Activated CD8-positive, alpha-beta memory T cell treated with anti-CD3 and anti-CD28 coated beads for 48 hours (primary cell): Measurements from ENCODE around the gene UHRF2.
"Not testable (repeated sequence)": the region's sequence is repeated elsewhere in the genome, so short reads cannot be mapped to it uniquely, and the experiment has no call there.

Experiments
- DNase-seq, 3 experiments: peaks; one replicate each; pipeline ENCODE4 v3.0.0-alpha.2; 2020; ENCODE audit warnings: low read depth in 2 of 3, low spot score in 2 of 3

UHRF2 gene

DNA sequence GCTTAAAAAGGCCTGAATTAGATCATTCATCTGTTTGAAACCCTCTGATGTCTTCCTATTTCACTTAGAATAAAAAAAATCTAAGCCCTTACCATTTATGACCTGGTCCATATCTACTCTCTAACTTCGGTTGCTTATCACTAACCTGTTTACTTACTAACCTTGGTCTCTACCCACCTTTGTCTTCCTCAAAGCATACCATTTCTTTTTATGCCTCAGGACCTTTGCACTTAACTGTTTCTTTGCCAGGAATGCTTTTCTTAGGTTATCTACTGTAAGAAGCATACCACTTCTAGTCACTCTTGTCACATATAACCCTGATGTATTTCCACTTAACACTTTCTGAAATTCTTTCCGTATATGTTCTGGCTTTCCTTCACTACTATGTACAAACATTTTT lies 67.0 kb downstream of the UHRF2 start:
- DNase-seq = no peak

DNA sequence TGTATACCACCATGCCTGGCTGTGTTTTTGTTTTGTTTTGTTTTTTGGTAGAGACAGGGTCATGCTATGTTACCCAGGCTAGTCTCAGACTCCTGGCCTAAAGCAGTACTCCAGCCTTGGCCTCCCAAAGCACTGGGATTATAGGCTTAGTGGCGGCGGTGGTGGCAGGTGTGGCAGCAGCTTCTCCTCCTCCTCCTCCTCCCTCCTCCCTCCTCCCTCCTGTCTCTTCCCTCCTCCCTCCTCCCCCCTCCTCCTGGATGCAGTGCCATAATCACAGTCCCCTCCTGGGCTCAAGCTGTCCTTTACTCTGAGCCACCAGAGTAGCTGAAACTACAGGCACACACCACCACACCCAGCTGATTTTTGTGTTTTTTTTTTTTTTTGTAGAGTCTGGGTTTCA lies 71.2 kb downstream of the UHRF2 start:
- no peak for DNase-seq

DNA sequence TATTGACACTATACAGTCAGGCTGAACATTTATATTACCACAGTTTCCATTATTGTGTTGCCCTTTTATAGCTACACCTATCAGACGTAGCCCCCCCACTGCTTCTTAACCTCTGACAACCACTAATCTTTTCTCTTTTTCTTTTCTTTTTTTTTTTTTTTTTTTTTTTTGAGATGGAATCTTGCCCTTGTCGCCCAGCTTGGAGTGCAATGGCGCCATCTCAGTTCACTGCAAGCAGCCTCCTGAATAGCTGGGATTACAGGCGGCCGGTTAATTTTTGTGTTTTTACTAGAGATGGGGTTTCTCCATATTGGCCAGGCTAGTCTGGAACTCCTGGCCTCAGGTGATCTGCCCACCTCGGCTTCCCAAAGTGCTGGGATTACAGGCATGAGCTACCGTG lies 75.4 kb downstream of the UHRF2 start:
- DNase-seq = no peak

DNA sequence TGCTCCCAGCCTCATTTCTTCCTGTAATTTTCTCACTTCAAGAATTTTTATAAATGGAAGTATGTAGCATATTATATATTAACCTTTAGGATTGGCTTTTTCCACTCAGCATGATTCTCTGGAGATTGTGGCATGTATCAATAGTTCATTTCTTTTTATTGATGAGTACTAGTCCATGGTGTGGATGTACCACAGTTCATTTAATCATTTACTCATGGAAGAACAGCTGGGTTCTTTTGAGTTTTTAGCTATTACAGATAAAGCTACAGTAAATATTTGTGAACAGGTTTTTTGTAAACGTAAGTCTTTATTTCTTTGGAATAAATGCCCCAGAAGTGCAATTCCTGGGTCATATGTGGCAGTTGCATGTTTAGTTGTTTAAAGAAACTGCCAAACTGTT lies 76.1 kb downstream of the UHRF2 start:
- no peak for DNase-seq

DNA sequence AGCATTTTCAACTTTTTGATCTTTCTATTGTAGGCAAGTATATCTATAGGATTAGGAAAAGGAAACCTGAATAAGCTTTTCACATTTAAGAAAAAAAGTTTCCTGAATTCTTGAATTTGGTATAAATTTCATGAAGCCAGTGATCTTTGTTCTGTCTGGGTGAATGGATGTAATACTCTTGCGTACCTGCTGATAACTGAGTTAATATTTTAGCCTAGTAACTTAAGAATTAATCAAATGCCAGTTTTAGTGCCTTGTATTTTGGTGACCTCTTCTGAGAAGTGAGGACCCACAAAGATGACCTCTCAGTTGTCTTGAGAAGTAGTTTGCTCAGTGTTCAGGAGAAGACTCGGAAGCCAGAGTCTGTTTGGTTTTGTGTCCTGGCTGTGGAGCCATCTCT lies 77.9 kb downstream of the UHRF2 start:
- DNase-seq = no peak

DNA sequence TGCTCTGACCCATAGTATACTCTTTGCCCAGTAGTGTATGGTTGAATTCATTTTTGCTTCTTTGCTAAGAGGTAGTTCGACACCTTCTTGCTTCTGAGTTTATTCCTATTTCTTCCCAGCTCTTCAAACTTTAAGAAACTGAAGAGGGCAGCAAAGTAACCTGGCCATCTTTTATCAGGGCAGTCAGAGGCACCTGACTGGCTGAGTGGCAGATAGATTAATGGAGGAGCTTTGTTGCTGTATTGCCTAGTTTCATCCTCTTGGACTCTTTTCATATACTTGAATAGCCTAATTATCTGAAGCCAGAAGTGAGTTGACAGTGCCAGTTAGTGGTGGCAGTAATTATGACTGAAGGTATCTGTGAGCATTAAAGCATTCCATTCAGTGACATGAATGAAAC lies 82.5 kb downstream of the UHRF2 start:
- no peak for DNase-seq

DNA sequence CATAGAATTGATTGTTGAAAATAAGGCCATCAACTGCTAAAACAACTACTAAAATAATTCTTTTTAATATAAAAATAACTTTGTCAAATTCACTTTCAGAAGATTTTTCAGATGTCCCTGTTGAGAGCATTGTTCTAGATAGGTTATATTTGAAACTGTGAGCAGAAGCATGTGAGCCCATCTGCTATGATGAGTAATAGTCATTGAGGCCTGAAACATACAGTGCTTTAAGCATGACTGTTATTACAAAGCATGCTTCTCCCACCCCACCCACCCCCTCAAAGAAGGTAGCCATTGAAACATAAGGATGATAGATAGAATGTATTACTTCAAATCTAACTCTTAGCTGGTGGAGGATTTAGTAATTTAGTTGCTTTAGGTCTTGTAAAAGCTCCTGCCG lies 86.0 kb downstream of the UHRF2 start:
- no peak for DNase-seq

DNA sequence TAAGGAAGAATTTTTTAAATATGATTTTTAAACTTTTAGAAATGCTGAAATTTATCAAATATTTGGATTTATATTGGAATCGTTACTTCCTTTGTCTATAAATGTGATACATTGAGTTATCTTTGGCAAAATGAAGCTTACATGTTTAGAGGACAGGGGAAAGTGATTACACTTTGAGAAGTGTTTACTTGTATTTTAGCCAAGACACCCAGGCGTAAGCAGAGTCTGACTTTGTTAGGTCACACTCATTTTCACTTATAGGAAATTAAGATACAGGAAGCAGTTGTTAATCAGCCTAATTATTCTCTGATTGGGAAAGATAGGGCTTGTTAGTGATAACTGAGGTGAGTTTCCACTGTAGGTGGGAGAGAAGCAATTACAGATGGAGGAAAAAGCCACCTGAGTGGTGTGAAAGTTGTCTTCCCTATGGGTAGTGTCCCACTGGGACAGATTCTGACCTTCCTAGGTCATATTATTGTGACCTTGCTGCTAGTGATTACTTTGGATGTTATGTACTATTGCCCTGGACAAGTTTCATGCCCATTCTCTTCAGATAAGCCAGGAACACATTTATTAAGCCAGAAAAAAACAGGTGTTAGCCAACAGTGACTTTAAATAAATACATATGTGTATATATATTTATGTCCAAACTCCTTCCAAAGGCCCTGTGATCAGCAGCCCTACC lies 88.7 kb downstream of the UHRF2 start:
- DNase-seq = no peak

DNA sequence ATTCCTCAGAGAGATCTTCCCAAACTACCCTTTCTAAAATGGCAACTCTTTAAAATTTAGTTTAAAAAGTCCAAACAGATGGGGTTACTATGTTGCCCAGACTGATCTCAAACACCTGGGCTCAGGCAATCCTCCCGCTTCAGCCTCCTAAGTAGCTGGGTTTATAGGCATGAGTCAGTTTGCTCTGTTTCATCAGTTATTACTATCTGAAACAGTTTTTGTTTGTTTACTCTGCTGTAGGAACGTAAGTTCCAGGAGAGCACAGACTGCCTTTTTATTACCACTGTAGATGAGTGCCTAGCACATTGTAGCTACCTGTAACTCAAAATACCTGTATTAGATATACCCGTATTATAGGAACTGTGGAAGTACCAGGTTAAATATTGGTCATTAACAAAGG lies 89.4 kb downstream of the UHRF2 start:
- no peak for DNase-seq

DNA sequence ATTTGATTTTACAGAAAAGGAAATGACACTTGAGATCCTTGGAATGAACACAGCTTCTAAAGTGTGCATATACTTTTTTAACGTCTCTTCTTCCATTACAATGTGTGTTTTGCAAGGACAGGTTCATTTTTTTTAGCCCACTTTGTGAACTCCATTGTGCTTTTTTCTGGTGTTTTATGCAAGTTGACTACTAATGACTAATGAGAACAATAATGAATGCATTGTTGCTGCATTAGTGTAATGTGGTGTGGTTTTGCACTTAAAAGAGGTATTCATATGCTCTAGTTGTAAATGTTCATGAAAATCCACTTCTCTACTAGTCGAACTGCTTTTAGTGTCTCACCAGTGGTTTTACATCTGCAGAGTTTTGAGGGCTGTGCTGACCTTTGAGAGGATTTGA lies 93.6 kb downstream of the UHRF2 start:
- no peak for DNase-seq

DNA sequence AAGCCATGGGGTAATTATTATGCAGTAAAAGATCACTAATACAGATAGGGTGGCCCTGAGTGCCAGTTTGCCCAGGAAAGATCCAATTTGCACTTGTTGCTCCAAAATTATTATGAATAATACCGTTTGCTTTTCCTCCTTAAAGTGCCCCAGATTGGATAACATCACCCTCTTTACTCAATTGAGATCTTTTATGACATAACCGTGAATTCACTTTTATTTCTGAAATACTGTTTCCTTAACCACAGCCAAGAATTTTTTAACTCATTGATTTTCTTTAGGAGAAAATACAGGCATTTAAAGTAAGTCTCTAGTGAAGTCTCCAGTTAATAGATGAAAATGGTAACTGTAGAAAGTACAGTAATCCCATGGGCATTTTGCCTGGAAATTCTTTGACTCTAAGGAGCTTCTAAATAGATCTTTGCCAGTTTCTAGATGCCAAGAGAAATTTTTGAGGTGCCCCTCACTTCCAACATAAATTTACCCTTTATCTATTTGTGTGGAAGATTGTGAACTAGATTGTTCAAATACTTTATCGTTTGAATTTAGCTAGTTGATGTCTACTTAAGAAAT lies 99.2 kb downstream of the UHRF2 start:
- DNase-seq = no peak

DNA sequence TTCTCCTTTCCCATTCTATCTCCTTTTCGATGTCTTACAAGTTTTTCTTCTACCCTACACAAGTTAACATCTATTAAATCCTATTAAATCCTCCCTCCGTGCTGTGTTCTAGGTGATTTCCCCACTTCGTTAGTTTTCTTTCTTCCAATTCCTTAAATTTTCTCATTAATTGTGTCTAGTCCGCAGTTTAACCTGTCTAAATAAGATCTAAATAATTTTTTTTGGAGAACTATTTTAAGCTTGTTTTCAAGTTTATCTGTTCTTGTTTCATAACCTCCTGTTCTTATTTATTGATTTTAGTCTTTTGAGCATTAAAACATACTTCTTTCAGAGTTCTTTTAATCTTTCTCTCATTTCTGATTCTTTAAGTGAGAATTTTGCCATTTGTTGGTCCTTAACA lies 109.3 kb downstream of the UHRF2 start:
- DNase-seq = no peak

DNA sequence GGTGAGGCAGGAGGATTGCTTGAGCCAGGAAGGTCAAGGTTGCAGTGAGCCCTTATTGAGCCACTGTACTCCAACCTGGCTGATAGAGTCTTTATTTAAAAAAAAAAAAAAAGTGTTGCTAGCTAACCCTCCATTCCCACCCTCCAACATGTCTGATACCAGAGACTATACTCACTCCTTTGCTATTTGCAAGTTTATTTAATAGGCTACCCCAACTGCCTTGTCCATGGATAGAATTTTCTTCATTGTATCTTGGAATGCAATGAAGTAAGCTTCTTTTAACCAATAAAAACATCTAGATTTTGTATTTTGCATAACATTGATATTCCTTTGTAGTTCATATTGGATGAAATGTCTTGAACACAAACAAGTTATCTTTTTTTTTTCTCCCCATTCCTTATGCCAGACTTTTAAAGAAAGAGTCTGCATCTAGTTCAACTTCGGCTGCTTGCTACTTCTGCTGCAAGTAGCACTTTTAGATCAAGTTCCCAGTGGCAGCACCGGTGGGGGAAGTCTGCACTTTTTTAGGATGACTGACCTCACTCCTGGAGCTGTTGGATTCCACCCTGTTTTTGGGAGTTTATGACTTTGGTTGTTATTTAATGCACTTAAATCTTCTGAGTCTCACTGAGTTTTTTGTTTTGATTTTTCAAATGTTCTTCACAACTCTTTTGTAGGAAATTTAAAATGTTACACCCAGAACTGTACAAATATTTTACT lies 112.5 kb downstream of the UHRF2 start:
- DNase-seq = no peak

DNA sequence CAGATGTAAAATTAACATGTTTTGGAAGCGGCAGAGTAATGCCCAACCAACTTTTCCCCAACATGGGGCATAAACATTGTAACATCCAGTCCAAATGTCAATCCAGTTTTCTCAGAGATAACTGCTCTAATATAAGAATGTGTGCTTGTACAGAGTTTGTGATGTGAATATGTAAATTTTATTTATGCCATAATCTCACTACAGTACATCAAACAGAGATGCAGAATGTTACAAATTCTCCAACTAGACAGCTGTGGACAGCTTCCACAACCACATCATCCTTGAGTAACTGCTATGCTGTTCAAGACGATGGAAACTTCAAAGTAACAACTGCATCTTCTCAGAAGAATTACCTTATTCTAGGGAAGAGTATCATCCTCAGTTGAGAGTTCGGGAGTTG lies 122.6 kb downstream of the UHRF2 start:
- no peak for DNase-seq

DNA sequence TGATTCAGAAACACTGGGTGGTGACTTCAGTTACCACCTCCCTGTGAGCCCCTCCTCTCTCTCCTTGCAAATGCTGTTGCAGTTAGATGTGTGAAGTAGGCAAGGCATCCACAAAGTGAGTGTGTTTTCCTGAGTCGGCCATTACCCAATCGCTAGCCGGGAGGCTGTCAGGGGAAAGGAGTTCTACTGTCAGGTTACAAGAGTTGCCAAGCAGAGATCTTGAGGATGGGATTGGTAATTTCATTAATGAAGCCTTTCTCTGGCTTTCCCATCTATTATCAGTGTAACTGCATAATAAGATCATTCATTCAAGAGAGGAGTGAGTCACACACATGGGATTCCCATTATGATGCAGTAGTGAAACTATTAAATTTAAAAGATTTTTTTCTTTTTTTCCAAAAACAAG lies 125.7 kb downstream of the UHRF2 start:
- DNase-seq = no peak

DNA sequence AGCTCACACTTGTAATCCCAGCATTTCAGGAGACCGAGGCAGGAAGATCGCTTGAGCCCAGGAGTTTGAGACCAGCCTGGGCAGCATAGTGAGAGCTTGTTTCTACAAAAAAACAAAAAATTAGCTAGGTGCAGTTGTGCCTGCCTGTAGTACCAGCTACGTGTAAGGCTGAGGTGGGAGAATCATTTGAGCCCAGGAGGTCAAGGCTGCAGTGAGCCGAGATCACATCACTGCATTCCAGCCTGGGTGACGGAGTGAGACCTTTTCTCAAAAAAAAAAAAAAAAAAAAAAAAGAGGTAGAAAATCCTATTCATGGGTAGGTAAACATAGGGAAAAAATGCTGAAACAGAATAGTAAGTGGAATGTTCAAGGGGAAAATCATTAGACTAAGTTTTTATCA lies 129.6 kb downstream of the UHRF2 start:
- not testable (repeated sequence) for DNase-seq

DNA sequence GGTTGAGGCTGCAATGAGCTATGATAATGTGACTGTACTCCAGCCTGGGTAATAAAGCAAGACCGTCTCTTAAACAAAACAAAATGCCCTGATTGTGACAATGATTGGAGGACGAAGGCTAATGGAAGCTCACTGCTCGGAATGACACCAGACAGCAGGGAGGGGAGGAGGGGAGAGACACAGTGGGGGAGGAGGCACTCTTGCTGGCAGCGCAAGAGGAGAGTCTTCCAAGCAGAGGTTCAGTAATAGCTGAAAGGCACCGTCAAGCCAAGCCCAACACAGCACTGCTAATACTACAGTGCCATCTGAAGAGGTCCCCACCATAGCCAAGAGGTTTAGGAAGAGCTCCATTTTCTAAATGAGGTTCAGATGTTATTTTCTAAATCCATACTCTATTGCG lies 130.2 kb downstream of the UHRF2 start:
- DNase-seq = no peak

DNA sequence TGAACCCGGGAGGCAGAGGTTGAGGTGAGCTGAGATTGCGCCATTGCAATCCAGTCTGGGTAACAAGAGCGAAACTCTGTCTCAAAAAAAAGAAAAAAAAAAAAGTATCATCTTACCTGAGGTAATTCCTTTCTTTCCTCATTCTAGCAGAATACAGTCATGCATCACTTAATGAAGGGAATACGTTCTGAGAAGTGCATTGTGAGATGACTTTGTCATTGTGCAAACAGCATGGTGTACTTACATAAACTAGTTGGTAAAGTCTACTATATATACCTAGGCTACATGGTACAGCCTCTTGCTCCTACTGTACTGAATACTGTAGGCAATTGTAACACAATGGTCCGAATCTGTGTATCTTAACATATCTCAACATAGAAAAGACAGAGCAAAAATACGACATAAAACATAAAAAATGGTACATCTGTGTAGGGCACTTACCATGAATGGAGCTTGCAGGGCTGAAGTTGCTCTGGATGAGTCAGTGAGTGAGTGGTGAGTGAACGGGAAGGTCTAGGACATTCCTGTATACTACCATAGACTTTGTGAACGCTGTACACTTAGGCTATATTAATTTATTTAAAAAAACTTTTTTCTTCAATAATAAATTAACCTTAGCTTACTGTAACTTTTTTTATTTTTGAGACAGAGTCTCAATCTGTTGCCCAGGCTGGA lies 132.2 kb downstream of the UHRF2 start:
- no peak for DNase-seq

DNA sequence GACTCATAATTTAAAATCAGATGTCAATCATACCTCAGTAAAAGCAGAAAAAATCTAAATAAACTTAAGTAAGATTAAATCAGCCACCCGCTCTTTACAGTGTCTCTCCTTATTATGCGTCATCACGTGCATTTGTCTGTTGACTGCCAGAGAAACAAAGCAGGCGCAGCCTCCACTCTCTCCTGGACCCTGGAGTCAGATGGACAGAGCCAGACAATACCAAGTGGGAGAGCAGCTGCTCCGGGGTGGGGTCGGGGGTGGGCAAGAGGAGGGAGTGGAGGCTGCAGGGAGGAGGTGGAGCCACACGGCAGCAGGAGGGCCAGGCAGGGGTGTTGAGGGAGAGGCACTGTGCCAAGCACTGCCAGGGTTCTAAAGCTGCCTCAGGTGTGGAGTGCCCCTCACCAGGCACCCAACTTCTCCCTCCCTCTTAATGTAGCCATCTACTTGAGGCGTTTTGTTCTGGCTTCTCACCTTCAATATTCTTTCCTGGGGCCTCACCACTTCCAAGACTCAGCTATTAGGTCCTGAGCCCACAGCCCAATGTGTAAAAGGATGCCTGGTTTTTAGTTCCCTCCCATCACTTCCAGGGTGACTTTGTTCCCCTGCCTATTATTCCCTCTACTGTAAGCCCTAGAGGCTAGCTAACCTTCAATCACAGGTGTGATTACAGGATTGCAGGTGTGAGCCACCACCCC lies 136.3 kb downstream of the UHRF2 start:
- DNase-seq = no peak

DNA sequence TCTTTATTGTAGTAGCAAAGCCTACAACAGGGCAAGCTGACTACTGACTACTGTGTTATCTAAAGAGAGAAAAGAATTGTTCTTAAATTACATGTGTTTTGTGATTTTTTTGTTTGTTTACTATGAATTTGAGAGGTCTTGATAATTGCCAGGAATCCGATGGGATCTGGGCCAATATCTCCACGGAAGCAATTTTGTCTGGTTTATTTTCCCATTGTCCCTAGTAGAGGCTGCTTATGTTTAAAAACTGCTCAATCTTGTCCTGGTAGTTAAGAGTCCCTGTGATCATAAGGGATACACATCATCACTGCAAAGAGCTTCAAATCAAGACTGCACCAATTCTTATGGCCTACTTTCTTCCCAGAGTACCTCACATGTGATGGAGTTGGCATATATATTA lies 138.1 kb downstream of the UHRF2 start:
- no peak for DNase-seq

DNA sequence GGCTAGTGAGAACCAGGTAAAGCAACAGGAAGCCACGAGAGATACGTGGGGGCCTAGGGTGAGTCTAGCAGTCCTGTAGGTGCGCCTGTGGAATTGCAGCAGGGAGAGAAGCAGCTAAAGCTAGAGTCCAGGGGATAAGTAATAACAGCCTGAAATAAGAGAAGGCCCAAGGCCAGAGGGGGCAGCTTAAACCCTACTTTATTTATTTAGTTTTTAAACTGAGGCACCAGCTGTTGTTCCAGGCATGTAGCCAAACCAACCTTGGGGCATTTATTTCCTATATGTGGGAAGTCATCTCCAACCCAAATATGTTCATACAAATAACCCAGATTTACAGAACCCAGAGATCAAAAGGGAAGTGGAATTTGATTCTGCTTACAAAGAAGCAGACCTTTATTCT lies 139.0 kb downstream of the UHRF2 start:
- DNase-seq = no peak
